ENCODE results near the gene RGS7BP.

DNA sequence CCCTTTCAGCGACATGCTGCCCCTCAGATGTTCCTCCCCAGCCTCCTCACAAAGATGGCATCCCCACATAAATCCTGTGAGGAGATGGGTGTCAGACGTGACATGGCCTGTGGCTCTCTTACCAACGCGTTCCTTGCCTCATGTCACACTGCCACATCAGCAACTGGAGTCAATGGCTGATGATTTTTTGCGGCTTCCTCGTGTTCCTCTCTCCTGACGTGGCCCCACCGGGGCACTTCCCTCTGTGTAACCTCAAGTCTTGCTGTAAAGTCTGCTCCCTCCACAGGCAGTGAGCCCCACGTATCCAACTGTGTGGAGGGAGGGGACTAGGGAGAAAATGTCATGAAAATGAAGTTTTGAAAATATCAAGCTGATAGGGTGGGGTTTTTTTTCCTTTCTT is 131.3 kb downstream of the RGS7BP start:
- TF ChIP-seq, protein P1, sequence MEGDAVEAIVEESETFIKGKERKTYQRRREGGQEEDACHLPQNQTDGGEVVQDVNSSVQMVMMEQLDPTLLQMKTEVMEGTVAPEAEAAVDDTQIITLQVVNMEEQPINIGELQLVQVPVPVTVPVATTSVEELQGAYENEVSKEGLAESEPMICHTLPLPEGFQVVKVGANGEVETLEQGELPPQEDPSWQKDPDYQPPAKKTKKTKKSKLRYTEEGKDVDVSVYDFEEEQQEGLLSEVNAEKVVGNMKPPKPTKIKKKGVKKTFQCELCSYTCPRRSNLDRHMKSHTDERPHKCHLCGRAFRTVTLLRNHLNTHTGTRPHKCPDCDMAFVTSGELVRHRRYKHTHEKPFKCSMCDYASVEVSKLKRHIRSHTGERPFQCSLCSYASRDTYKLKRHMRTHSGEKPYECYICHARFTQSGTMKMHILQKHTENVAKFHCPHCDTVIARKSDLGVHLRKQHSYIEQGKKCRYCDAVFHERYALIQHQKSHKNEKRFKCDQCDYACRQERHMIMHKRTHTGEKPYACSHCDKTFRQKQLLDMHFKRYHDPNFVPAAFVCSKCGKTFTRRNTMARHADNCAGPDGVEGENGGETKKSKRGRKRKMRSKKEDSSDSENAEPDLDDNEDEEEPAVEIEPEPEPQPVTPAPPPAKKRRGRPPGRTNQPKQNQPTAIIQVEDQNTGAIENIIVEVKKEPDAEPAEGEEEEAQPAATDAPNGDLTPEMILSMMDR (IDR thresholded peaks at IDR 0.05; ENCODE audit: low read depth, low read length, missing input control): no peak
- TF ChIP-seq, protein P2, sequence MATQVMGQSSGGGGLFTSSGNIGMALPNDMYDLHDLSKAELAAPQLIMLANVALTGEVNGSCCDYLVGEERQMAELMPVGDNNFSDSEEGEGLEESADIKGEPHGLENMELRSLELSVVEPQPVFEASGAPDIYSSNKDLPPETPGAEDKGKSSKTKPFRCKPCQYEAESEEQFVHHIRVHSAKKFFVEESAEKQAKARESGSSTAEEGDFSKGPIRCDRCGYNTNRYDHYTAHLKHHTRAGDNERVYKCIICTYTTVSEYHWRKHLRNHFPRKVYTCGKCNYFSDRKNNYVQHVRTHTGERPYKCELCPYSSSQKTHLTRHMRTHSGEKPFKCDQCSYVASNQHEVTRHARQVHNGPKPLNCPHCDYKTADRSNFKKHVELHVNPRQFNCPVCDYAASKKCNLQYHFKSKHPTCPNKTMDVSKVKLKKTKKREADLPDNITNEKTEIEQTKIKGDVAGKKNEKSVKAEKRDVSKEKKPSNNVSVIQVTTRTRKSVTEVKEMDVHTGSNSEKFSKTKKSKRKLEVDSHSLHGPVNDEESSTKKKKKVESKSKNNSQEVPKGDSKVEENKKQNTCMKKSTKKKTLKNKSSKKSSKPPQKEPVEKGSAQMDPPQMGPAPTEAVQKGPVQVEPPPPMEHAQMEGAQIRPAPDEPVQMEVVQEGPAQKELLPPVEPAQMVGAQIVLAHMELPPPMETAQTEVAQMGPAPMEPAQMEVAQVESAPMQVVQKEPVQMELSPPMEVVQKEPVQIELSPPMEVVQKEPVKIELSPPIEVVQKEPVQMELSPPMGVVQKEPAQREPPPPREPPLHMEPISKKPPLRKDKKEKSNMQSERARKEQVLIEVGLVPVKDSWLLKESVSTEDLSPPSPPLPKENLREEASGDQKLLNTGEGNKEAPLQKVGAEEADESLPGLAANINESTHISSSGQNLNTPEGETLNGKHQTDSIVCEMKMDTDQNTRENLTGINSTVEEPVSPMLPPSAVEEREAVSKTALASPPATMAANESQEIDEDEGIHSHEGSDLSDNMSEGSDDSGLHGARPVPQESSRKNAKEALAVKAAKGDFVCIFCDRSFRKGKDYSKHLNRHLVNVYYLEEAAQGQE (IDR thresholded peaks at IDR 0.05): no peak
